Endodermal cell (in vitro differentiated cells): ENCODE data around the gene EPN3. TPM values are rescaled to one million over a fixed set of nuclear protein-coding genes. Genes with fewer than 3 reads are reported as not detected.

Source experiments
- DNase-seq: peaks from one replicate; pipeline ENCODE4 v3.0.0-alpha.2; 2017
- H3K27ac ChIP-seq: 2 replicates; pipeline ENCODE4 v1.5.1; 2013; ENCODE audit warnings: mild to moderate bottlenecking, low read depth, low read length, moderate library complexity
- H3K27me3 ChIP-seq: 2 replicates; pipeline ENCODE4 v1.6.1; 2013; ENCODE audit warnings: mild to moderate bottlenecking, low read length, moderate library complexity; ENCODE audit not compliant: insufficient read depth, control insufficient read depth, poor library complexity, severe bottlenecking
- H3K36me3 ChIP-seq: 2 replicates; pipeline ENCODE4 v1.7.0; 2013; ENCODE audit warnings: mild to moderate bottlenecking, low read length, moderate library complexity; ENCODE audit not compliant: control insufficient read depth, insufficient read depth
- H3K4me1 ChIP-seq: one replicate; pipeline ENCODE4 v1.7.0; 2013; ENCODE audit warnings: low read length; ENCODE audit not compliant: control insufficient read depth, insufficient read depth
- H3K4me3 ChIP-seq: 2 replicates; pipeline ENCODE4 v1.5.1; 2013; ENCODE audit warnings: mild to moderate bottlenecking, low read length, moderate library complexity
- H3K9ac ChIP-seq: 2 replicates; pipeline ENCODE4 v1.6.1; 2013; ENCODE audit warnings: mild to moderate bottlenecking, low read length, moderate library complexity; ENCODE audit not compliant: poor library complexity, severe bottlenecking; ENCODE audit errors: extremely low read depth
- H3K9me3 ChIP-seq: 2 replicates; pipeline ENCODE4 v1.6.1; 2013; ENCODE audit warnings: mild to moderate bottlenecking, low read length, moderate library complexity; ENCODE audit not compliant: control insufficient read depth
- H3K27ac Mint-ChIP-seq: 2 replicates; pipeline ENCODE4 v1.8.0; 2020; ENCODE audit warnings: mixed read lengths
- H3K27me3 Mint-ChIP-seq: 2 replicates; pipeline ENCODE4 v1.8.0; 2021; ENCODE audit warnings: mild to moderate bottlenecking, mixed read lengths; ENCODE audit not compliant: insufficient read depth
- H3K36me3 Mint-ChIP-seq: 2 replicates; pipeline ENCODE4 v1.8.0; 2020; ENCODE audit warnings: low read depth, mixed read lengths
- H3K4me1 Mint-ChIP-seq: 2 replicates; pipeline ENCODE4 v1.8.0; 2020; ENCODE audit warnings: mixed read lengths
- H3K4me3 Mint-ChIP-seq: 2 replicates; pipeline ENCODE4 v1.8.0; 2020; ENCODE audit warnings: mild to moderate bottlenecking, moderate library complexity, mixed read lengths
- H3K9me3 Mint-ChIP-seq: 2 replicates; pipeline ENCODE4 v1.8.0; 2020; ENCODE audit warnings: mild to moderate bottlenecking, mixed read lengths
- WGBS, 2 experiments: methylation state at CpG; one replicate each; pipeline versions ENCODE4 v1.1.5 to v1.1.7; 2013; ENCODE audit warnings: missing lambda C conversion rate in 2 of 2, mixed read lengths in 1 of 2; ENCODE audit not compliant: insufficient coverage in 1 of 2, insufficient read length in 1 of 2; 5-methylcytosine and 5-hydroxymethylcytosine counted together
- total RNA-seq, 2 donors: library from RNA; stranded (reverse); fragmentation: NEBNext Ultra II Directional in 1 of 2; extraction: Animal tissue kit (Norgen Biotek cat#: 25700) in 1 of 2; gene quantifications; 2 replicates in 1 of 2; 3 replicates in 1 of 2; pipeline ENCODE4 v1.2.1, GENCODE V29; 2021
- TF ChIP-seq, protein P1 (sequence below): fragments of 200-600 bp; sonication (generic); conservative IDR thresholded peaks from 2 replicates; pipeline ENCODE4 v1.5.0; 2021; ENCODE audit warnings: antibody characterized with exemption, mild to moderate bottlenecking

Gene EPN3
- total RNA-seq, 2 donors from 2014 or later = 0.66 TPM; not detected in 1

DNA sequence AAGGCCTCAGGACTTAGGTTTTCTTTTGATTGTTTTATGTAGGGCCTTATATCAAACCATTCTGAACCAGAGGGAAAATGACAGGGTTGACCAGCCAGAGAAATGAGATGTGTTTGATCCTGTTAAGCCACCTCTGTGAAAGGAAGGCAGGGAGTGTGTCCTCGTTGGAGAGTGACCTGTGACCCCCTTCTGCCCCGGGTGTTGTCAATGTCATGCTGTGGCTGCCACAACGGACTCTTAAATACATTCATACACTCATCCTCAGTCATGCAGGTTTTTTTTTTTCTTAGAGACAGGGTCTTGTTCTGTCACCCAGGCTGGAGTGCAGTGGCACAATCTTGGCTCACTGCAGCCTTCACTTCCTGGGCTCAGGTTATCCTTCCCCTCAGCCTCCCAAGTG lies 18.1 kb upstream of the EPN3 start:
- peaks cover 14% of the 10 kb centered on the region for H3K27me3 Mint-ChIP-seq
- no peak overlapping the region for H3K4me3 ChIP-seq
- no peaks in the 10 kb centered on the region for H3K9me3 ChIP-seq
- no peak overlapping the region for H3K9ac ChIP-seq
- DNase-seq = peak; percentile 31
- WGBS, 2 experiments = 57 to 74% methylated on average over 3 of the region's 3 CpGs
- TF ChIP-seq, protein P1, sequence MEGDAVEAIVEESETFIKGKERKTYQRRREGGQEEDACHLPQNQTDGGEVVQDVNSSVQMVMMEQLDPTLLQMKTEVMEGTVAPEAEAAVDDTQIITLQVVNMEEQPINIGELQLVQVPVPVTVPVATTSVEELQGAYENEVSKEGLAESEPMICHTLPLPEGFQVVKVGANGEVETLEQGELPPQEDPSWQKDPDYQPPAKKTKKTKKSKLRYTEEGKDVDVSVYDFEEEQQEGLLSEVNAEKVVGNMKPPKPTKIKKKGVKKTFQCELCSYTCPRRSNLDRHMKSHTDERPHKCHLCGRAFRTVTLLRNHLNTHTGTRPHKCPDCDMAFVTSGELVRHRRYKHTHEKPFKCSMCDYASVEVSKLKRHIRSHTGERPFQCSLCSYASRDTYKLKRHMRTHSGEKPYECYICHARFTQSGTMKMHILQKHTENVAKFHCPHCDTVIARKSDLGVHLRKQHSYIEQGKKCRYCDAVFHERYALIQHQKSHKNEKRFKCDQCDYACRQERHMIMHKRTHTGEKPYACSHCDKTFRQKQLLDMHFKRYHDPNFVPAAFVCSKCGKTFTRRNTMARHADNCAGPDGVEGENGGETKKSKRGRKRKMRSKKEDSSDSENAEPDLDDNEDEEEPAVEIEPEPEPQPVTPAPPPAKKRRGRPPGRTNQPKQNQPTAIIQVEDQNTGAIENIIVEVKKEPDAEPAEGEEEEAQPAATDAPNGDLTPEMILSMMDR = no peak
- no peaks in the 10 kb centered on the region for H3K36me3 ChIP-seq
- H3K27ac ChIP-seq = no peak overlapping the region
- no peaks in the 10 kb centered on the region for H3K4me1 ChIP-seq
- no peak overlapping the region for H3K4me3 Mint-ChIP-seq
- H3K4me1 Mint-ChIP-seq = peaks cover 3% of the 10 kb centered on the region
- H3K27ac Mint-ChIP-seq = no peak overlapping the region
- H3K36me3 Mint-ChIP-seq = no peaks in the 10 kb centered on the region
- H3K9me3 Mint-ChIP-seq = no peaks in the 10 kb centered on the region
- H3K27me3 ChIP-seq = no peaks in the 10 kb centered on the region

DNA sequence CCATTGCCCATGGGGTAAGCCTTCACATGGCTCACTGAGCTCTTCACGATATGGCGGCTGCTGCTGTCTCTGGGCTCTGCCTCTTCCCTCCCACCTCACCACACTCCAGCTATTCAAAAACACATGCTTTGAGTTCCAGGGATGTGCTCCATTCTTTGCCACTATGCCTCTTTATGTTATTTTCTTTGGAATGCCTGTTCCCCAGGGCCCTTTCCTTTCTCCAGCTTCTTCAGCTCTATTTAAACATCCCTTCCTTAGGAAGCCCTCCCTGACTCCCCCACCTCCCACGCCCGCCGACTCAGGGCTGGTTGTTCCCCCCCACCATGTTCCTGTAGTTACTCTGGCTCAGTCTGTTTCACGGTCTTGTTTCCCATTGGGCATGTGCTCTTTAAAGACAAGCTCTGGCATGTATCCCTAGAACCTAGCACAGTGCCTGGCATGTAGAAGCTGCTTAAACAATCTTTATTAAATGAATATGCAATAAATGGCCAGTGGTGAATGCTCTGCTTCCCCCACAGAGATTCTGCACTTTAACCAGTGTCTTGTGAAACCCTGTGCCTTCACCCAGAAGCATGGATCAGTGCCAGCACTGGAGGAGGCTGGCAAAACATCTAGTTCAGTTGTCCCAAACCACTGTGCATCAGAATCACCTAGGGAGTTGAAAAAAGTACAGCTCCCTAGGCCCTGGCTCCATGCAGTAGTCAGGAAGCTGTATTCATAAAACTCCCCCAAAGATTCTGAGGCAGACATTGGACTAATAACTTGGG lies 17.4 kb upstream of the EPN3 start:
- no peaks in the 10 kb centered on the region for H3K9me3 ChIP-seq
- H3K27me3 Mint-ChIP-seq = peaks cover 14% of the 10 kb centered on the region

DNA sequence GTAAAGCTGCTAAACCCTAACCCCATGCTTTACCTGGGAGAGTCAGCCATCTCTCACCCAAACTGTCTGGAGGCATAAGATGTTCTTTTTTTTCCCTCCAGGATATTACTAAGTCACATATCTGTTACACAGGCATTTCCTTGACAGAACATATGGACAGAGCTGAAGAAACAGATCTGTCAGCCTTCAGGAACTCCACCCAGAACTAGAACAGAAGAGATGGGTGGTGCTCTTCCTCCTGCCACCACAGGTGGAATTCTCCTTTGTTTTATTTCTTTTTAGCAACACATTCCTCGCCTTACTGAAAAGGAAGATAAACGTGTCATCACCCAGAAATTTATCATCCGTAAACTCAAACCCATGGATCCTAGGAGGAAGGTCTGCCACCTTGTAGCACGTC lies 15.5 kb upstream of the EPN3 start:
- H3K9me3 ChIP-seq = no peaks in the 10 kb centered on the region
- H3K27me3 Mint-ChIP-seq = peaks cover 11% of the 10 kb centered on the region
- H3K27ac Mint-ChIP-seq = no peak overlapping the region
- H3K9ac ChIP-seq = no peak overlapping the region
- H3K4me1 ChIP-seq = no peaks in the 10 kb centered on the region
- no peak overlapping the region for H3K27ac ChIP-seq
- H3K4me1 Mint-ChIP-seq = peaks cover 3% of the 10 kb centered on the region
- TF ChIP-seq, protein P1 = no peak
- DNase-seq = no peak
- no peak overlapping the region for H3K4me3 ChIP-seq
- H3K4me3 Mint-ChIP-seq = no peak overlapping the region
- 93% methylated on average over 4 of the region's 4 CpGs for WGBS, 2 experiments
- H3K36me3 ChIP-seq = no peaks in the 10 kb centered on the region
- no peaks in the 10 kb centered on the region for H3K27me3 ChIP-seq
- H3K9me3 Mint-ChIP-seq = no peaks in the 10 kb centered on the region
- no peaks in the 10 kb centered on the region for H3K36me3 Mint-ChIP-seq

More for the DNA sequence above, 17.4 kb upstream of the EPN3 start:
- Histone ChIP-seq H3K9ac (no peak overlapping the region), H3K27ac (no peak overlapping the region), H3K27me3 (no peaks in the 10 kb centered on the region), H3K4me3 (no peak overlapping the region), H3K36me3 (no peaks in the 10 kb centered on the region), H3K4me1 (no peaks in the 10 kb centered on the region)
- no peaks in the 10 kb centered on the region for H3K36me3 Mint-ChIP-seq
- peak; percentile 61 for DNase-seq
- 69 to 84% methylated on average over 6 of the region's 6 CpGs for WGBS, 2 experiments
- no peaks in the 10 kb centered on the region for H3K9me3 Mint-ChIP-seq
- no peak overlapping the region for H3K4me3 Mint-ChIP-seq
- TF ChIP-seq, protein P1 = no peak
- H3K4me1 Mint-ChIP-seq = peaks cover 3% of the 10 kb centered on the region
- H3K27ac Mint-ChIP-seq = no peak overlapping the region
